CD4-positive, alpha-beta T cell treated with Interleukin-2 at 100 ng/mL for 4 hours (primary cell): ENCODE measurements around the gene NUCB1.
A peak's percentile ranks its signal among the peaks of the same experiment; 100 is the strongest.

Experiments
- DNase-seq: peaks from one replicate; pipeline ENCODE4 v3.0.0-alpha.2; 2020; ENCODE audit warnings: low spot score

Gene NUCB1

GRCh38 chr19:48963371-48964204, 63.5 kb downstream of the NUCB1 start:
- peak; percentile 60 for DNase-seq

- no peak for DNase-seq
These were observed 64.3 kb downstream of the NUCB1 start for GRCh38 chr19:48964205-48965039.

GRCh38 chr19:48965040-48965805, 65.1 kb downstream of the NUCB1 start, which contains the start of gene FTL:
TSS of gene FTL (plus strand) at chr19:48965309. CDS start at chr19:48965508, 199 bp downstream.
- peak; percentile 92 for DNase-seq

GRCh38 chr19:48965806-48966540, 65.9 kb downstream of the NUCB1 start:
- peak; percentile 89 for DNase-seq

GRCh38 chr19:48966541-48967345, 66.6 kb downstream of the NUCB1 start:
- DNase-seq, result no peak

- no peak for DNase-seq
These were observed 67.5 kb downstream of the NUCB1 start for GRCh38 chr19:48967346-48968178.

GRCh38 chr19:48968179-48968661, 68.1 kb downstream of the NUCB1 start:
- DNase-seq, result no peak

- no peak for DNase-seq
These were observed 68.7 kb downstream of the NUCB1 start for GRCh38 chr19:48968813-48969218.

GRCh38 chr19:48969276-48970138, 69.4 kb downstream of the NUCB1 start:
- no peak for DNase-seq

GRCh38 chr19:48970139-48970766, 70.1 kb downstream of the NUCB1 start:
- no peak for DNase-seq

GRCh38 chr19:48970923-48971395, 70.8 kb downstream of the NUCB1 start:
- DNase-seq, result peak; percentile 82
